ENCODE results near the gene SCAMP1. TPM values are rescaled to one million over a fixed set of nuclear protein-coding genes. Genes with fewer than 3 reads are reported as not detected.

The SCAMP1 gene
- total RNA-seq, 6 experiments from 2014 or later: 10.4 to 18.4 (median 11.1) TPM

- TF ChIP-seq CTCF (IDR thresholded peaks at IDR 0.05) (no peak), POLR2A (IDR thresholded peaks at IDR 0.05) (no peak)
- H3K9me3 ChIP-seq: no peaks in the 10 kb centered on the region
- intact Hi-C loops (cut with DNase I): no loop called here
- peaks cover 0 to 9% (median 0%) of the 10 kb centered on the region in 4 donors for H3K4me1 ChIP-seq
- H3K36me3 ChIP-seq: no peaks in the 10 kb centered on the region
- H3K27ac ChIP-seq: no peak overlapping the region
- WGBS (ENCODE audit: insufficient coverage, low coverage, low lambda C conversion rate, missing lambda C conversion rate): 49% methylated on average over 2 of the region's 2 CpGs
- ATAC-seq: no peak
- no peaks in the 10 kb centered on the region for H3K27me3 ChIP-seq
- no peak for DNase-seq
- H3K4me3 ChIP-seq: no peak overlapping the region
Measured at GRCh38 chr5:78521455-78521854, 161.0 kb downstream of the SCAMP1 start.

- ATAC-seq: peak in 2 of 4 donors; percentile 5 to 16
- peaks cover 0 to 9% (median 0%) of the 10 kb centered on the region in 4 donors for H3K4me1 ChIP-seq
Measured at GRCh38 chr5:78522476-78523260, 162.3 kb downstream of the SCAMP1 start.

GRCh38 chr5:78523314-78524193 is 163.1 kb downstream of the SCAMP1 start:
- Histone ChIP-seq H3K27ac (peak overlapping the region in 2 of 3 donors; percentile 43 to 73), H3K9me3 (no peaks in the 10 kb centered on the region), H3K4me3 (no peak overlapping the region), H3K4me1 (peaks cover 0 to 4% (median 0%) of the 10 kb centered on the region in 4 donors), H3K36me3 (no peaks in the 10 kb centered on the region), H3K27me3 (no peaks in the 10 kb centered on the region)
- TF ChIP-seq CTCF (IDR thresholded peaks at IDR 0.05) (no peak), POLR2A (IDR thresholded peaks at IDR 0.05) (peak; percentile 15)
- 48% methylated on average over 13 of the region's 15 CpGs for WGBS (ENCODE audit: insufficient coverage, low coverage, low lambda C conversion rate, missing lambda C conversion rate)
- peak; percentile 55 to 75 (median 62) for ATAC-seq
- peak in 1 of 3 donors; percentile 43 for DNase-seq
- intact Hi-C loops (cut with DNase I): no loop called here

More at GRCh38 chr5:78522476-78523260, 162.3 kb downstream of the SCAMP1 start:
- TF ChIP-seq CTCF (IDR thresholded peaks at IDR 0.05) (no peak), POLR2A (IDR thresholded peaks at IDR 0.05) (no peak)
- Histone ChIP-seq H3K9me3 (no peaks in the 10 kb centered on the region), H3K4me3 (no peak overlapping the region), H3K36me3 (no peaks in the 10 kb centered on the region), H3K27me3 (no peaks in the 10 kb centered on the region), H3K27ac (peak overlapping the region in 1 of 3 donors; percentile 68)
- intact Hi-C loops (cut with DNase I): no loop called here
- DNase-seq: no peak
- 53% methylated on average over 9 of the region's 9 CpGs for WGBS (ENCODE audit: insufficient coverage, low coverage, low lambda C conversion rate, missing lambda C conversion rate)

- Histone ChIP-seq H3K4me1 (no peaks in the 10 kb centered on the region), H3K27me3 (no peaks in the 10 kb centered on the region), H3K36me3 (no peaks in the 10 kb centered on the region), H3K4me3 (no peak overlapping the region), H3K27ac (peak overlapping the region in 1 of 3 donors; percentile 61), H3K9me3 (no peaks in the 10 kb centered on the region)
- TF ChIP-seq POLR2A (IDR thresholded peaks at IDR 0.05) (no peak), CTCF (IDR thresholded peaks at IDR 0.05) (no peak)
- WGBS (ENCODE audit: insufficient coverage, low coverage, low lambda C conversion rate, missing lambda C conversion rate): 78% methylated on average over 7 of the region's 7 CpGs
- DNase-seq: no peak
- intact Hi-C loops (cut with DNase I): no loop called here
- ATAC-seq: no peak
Measured at GRCh38 chr5:78526049-78526525, 165.7 kb downstream of the SCAMP1 start.

Data from right lobe of liver (tissue), 6 donors.